A549 (cell line): Measurements from ENCODE around the gene NR4A2. TPM values are rescaled to one million over a fixed set of nuclear protein-coding genes. Genes with fewer than 3 reads are reported as not detected.

Experiments used
- ATAC-seq, 2 experiments: fragments of 200-7000 bp in 1 of 2; fragments of >200 bp in 1 of 2; cut with Nextera tagmentation in 1 of 2; cut with Tn5 transposase in 1 of 2; 3 replicates each; pipeline versions ENCODE4 v1.8.0 to v1.9.1; 2018 to 2020; ENCODE audit warnings: mild to moderate bottlenecking in 1 of 2, moderate library complexity in 1 of 2
- CTCF ChIA-PET: fragments of 300-600 bp; sonication (Branson Sonifier 250); formaldehyde crosslinking; extraction: SDS; loops from one replicate; lab custom pipeline; 2021; ENCODE audit warnings: antibody characterized with exemption, inconsistent platforms; lab: Yijun Ruan, JAX
- POLR2A ChIA-PET: fragments of 350-600 bp; formaldehyde crosslinking; extraction: SDS; loops from one replicate; lab custom pipeline; 2021; ENCODE audit warnings: antibody characterized with exemption, inconsistent platforms; lab: Yijun Ruan, JAX
- DNase-seq, 2 experiments: peaks; one replicate each; pipeline versions ENCODE4 v3.0.0 to v3.0.0-alpha.2; 2011 to 2016; ENCODE audit warnings: low read depth in 1 of 2, low spot score in 1 of 2
- FAIRE-seq: peaks from 2 replicates; lab custom pipeline; 2011; peaks lifted over from hg19 to GRCh38; lab: Jason Lieb, UNC
- H3K27ac ChIP-seq, 2 experiments: fragments of >200 bp; sonication (Bioruptor Twin); formaldehyde crosslinking; 3 replicates each; pipeline ENCODE4 v1.5.1; 2016 to 2017
- H3K4me1 ChIP-seq: fragments of >200 bp; sonication (Bioruptor Twin); formaldehyde crosslinking; 3 replicates; pipeline ENCODE4 v1.6.1; 2016
- H3K4me2 ChIP-seq: fragments of >200 bp; sonication (Bioruptor Twin); formaldehyde crosslinking; 3 replicates; pipeline ENCODE4 v1.6.1; 2016
- H3K4me3 ChIP-seq: fragments of >200 bp; sonication (Bioruptor Twin); formaldehyde crosslinking; 3 replicates; pipeline ENCODE4 v1.5.1; 2016
- H3K9me3 ChIP-seq: fragments of >200 bp; sonication (Bioruptor Twin); formaldehyde crosslinking; 3 replicates; pipeline ENCODE4 v1.6.1; 2016
- CBX8 ChIP-seq: fragments of 200-600 bp; sonication (generic); IDR thresholded peaks from 2 replicates; pipeline ENCODE4 v1.6.1; 2016
- CEBPB ChIP-seq, 2 experiments: fragments of >200 bp in 1 of 2; sonication (Bioruptor Twin) in 1 of 2; formaldehyde crosslinking in 1 of 2; IDR thresholded peaks; 2 replicates each; pipeline ENCODE4 v1.6.1; 2012 to 2016
- FOSB ChIP-seq: fragments of 250-450 bp; sonication (Bioruptor Pico); IDR thresholded peaks from 2 replicates; pipeline ENCODE4 v1.5.0; 2020; ENCODE audit warnings: mild to moderate bottlenecking, moderate library complexity
- HOXA7 ChIP-seq: fragments of 250-450 bp; sonication (Bioruptor Pico); IDR thresholded peaks from 2 replicates; pipeline ENCODE4 v1.5.0; 2020; ENCODE audit warnings: mild to moderate bottlenecking, moderate library complexity
- JUN ChIP-seq, 2 experiments: fragments of >200 bp; sonication (Bioruptor Twin); formaldehyde crosslinking; IDR thresholded peaks; 2 replicates in 1 of 2; 3 replicates in 1 of 2; pipeline ENCODE4 v1.6.1; 2016 to 2017
- MAZ ChIP-seq: fragments of 150-350 bp; IDR thresholded peaks from 2 replicates; pipeline ENCODE4 v1.6.1; 2014; ENCODE audit warnings: antibody characterized with exemption, low read depth, low read length, borderline replicate concordance
- MYC ChIP-seq: IDR thresholded peaks from 2 replicates; pipeline ENCODE4 v1.6.1; 2012; ENCODE audit warnings: mild to moderate bottlenecking, inconsistent platforms, low read length, improper control_type of control experiment, borderline replicate concordance
- POLR2AphosphoS2 ChIP-seq: conservative IDR thresholded peaks from 2 replicates; pipeline ENCODE4 v1.6.1; 2012; ENCODE audit warnings: low read length, improper control_type of control experiment, inconsistent platforms
- REST ChIP-seq: fragments of 200-600 bp; sonication (generic); IDR thresholded peaks from 2 replicates; pipeline ENCODE4 v1.6.1; 2016; ENCODE audit warnings: antibody characterized with exemption, mild to moderate bottlenecking, moderate library complexity
- RNF2 ChIP-seq: fragments of 200-600 bp; sonication (generic); IDR thresholded peaks from 2 replicates; pipeline ENCODE4 v1.6.1; 2016; ENCODE audit warnings: low read depth, mild to moderate bottlenecking, antibody characterized with exemption, moderate library complexity, borderline replicate concordance
- SREBF2 ChIP-seq: fragments of 450-650 bp; IDR thresholded peaks from 2 replicates; pipeline ENCODE4 v1.6.1; 2014; ENCODE audit warnings: mild to moderate bottlenecking, moderate library complexity
- TFCP2L1 ChIP-seq: fragments of 250-450 bp; sonication (Bioruptor Pico); IDR thresholded peaks from 2 replicates; pipeline ENCODE4 v1.5.0; 2021; ENCODE audit warnings: mild to moderate bottlenecking
- WGBS: methylation state at CpG from one replicate; pipeline ENCODE4 v1.1.6; 2017; ENCODE audit errors: missing lambda C conversion rate; 5-methylcytosine and 5-hydroxymethylcytosine counted together
- polyA plus RNA-seq, 4 experiments: library from polyadenylated mRNA; depleted of rRNA in 3 of 4; stranded (reverse); fragments of >200 nt; fragmentation: RNase III in 1 of 4; extraction: RNeasy Plus Mini Kit Qiagen cat#74134 plus additional on column Dnase treatment in 1 of 4; gene quantifications; 2 replicates in 3 of 4; 3 replicates in 1 of 4; pipeline ENCODE4 v1.2.3, GENCODE V29; 2011 to 2017

Gene NR4A2
- polyA plus RNA-seq, 2 of the 4 experiments (the other 2 are of a cell fraction), result 2.3 to 9.7 TPM

- DNase-seq, result no peak
- no peak overlapping the region for H3K4me2 ChIP-seq
- no peak overlapping the region for H3K27ac ChIP-seq
- FAIRE-seq, result no peak
- H3K4me1 ChIP-seq, result peaks cover 6% of the 10 kb centered on the region; the same call in 1 of the 3 replicates
- ATAC-seq, result no peak
- no peaks in the 10 kb centered on the region for H3K9me3 ChIP-seq
- no peak overlapping the region for H3K4me3 ChIP-seq
- 91% methylated on average over 33 of the region's 38 CpGs for WGBS
- ChIA-PET CTCF (no interaction called here), POLR2A (no interaction called here)
- TF ChIP-seq MYC (no peak), POLR2AphosphoS2 (no peak), MAZ (no peak), JUN (IDR thresholded peaks at IDR 0.05) (no peak), RNF2 (no peak)
Measured at GRCh38 chr2:156327835-156328695, 4.5 kb downstream of the NR4A2 start.

- H3K4me1 ChIP-seq, result peaks cover 6% of the 10 kb centered on the region; the same call in 1 of the 3 replicates
- no peak overlapping the region for H3K27ac ChIP-seq
Measured at GRCh38 chr2:156326526-156327095, 5.9 kb downstream of the NR4A2 start.

GRCh38 chr2:156325688-156326525 is 6.6 kb downstream of the NR4A2 start:
- WGBS, result 80% methylated on average over 12 of the region's 12 CpGs
- ChIA-PET POLR2A (no interaction called here), CTCF (no interaction called here)
- H3K4me3 ChIP-seq, result no peak overlapping the region
- peaks cover 8% of the 10 kb centered on the region; the same call in 2 of the 3 replicates for H3K4me1 ChIP-seq
- FAIRE-seq (no peak), ATAC-seq (peak in 1 of 2 experiments; percentile 5; a peak in 1 of 6 replicates), DNase-seq (no peak)
- H3K27ac ChIP-seq, result no peak overlapping the region
- no peak overlapping the region for H3K4me2 ChIP-seq
- no peaks in the 10 kb centered on the region for H3K9me3 ChIP-seq
- 0 out of 2 replicates have a peak, but pooled peaks have one; percentile 3 for TF ChIP-seq REST
- no peak for TF ChIP-seq CBX8
- TF ChIP-seq HOXA7 (CRISPR knock-in tag), result peak; percentile 57; the same call in 1 of the 2 replicates

More at GRCh38 chr2:156326526-156327095, 5.9 kb downstream of the NR4A2 start:
- POLR2A ChIA-PET, result no interaction called here
- no peak for ATAC-seq
- DNase-seq, result no peak
- Histone ChIP-seq H3K4me2 (no peak overlapping the region), H3K9me3 (no peaks in the 10 kb centered on the region), H3K4me3 (no peak overlapping the region)
- no peak for FAIRE-seq
- CTCF ChIA-PET, result no interaction called here
- 82% methylated on average over 12 of the region's 12 CpGs for WGBS
- 0 out of 2 replicates have a peak, but pooled peaks have one; percentile 35 for TF ChIP-seq TFCP2L1
- TF ChIP-seq SREBF2, result no peak
- TF ChIP-seq HOXA7 (CRISPR knock-in tag), result peak; percentile 4; the same call in 1 of the 2 replicates

GRCh38 chr2:156323754-156324153 is 8.8 kb downstream of the NR4A2 start:
- ATAC-seq, result no peak
- POLR2A ChIA-PET, result interaction anchor here (0.6 kb wide), 1 partner anchor 213 kb away, joined by 5 read pairs; no protein-coding TSS in a partner anchor
- Histone ChIP-seq H3K4me3 (no peak overlapping the region), H3K27ac (no peak overlapping the region), H3K4me1 (peaks cover 10% of the 10 kb centered on the region; the same call in 2 of the 3 replicates), H3K4me2 (no peak overlapping the region), H3K9me3 (no peaks in the 10 kb centered on the region)
- 86% methylated on average over 2 of the region's 2 CpGs for WGBS
- CTCF ChIA-PET, result interaction anchor here (1.4 kb wide), 1 partner anchor 11 kb away, joined by 4 read pairs; no protein-coding TSS in a partner anchor
- no peak for DNase-seq
- no peak for FAIRE-seq
- TF ChIP-seq CEBPB (IDR thresholded peaks at IDR 0.05) (no peak), FOSB (peak; percentile 43; the same call in 1 of the 2 replicates), HOXA7 (CRISPR knock-in tag) (peak; percentile 75; the same call in 1 of the 2 replicates), POLR2AphosphoS2 (peak; percentile 62; the same call in 1 of the 2 replicates)
